ENCODE results near the gene GIMD1.

Gene GIMD1

DNA sequence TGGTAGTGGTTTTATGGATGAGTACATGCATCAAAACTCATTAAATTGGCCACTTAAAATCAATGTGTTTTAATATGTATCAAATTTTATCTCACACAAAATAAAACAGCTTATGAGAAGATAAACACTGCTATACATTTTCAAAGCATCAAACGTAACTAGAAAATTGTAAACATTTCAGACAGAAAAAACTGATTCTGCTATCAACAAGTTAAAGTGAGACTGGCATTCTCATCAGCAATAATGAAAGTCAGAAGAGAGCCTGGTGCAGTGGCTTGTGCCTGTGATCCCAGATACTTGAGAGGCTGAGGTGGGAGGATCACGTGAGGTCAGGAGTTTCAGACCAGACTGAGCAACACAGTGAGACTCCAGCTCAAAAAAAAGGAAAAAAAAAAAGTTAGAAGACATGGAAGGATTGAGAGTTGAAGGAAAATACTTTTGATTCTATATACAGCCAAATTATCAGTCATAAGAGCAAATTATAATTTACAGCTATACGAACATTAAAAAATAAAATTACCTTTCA, 55.5 kb downstream of the GIMD1 start:
- no peak for DNase-seq

DNA sequence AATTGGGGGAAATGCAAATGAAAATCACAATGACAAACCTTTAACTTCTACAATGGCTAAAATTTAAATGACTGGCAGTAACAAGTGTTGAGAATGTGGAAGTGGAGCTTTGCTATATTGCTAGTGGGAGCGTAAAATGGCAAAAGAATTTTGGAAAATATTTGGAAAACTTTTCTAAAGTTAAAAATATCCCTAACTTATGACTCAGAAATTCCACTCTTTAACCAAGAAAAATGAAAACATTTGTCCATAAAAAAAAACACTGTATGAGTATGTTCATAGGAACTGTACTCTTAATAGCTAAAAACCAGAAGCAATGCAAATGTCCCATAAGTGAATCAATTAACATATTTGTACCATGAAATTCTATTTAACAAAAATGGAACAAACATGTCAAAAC, 56.2 kb downstream of the GIMD1 start:
- DNase-seq = no peak

Measured in stimulated activated naive CD4-positive, alpha-beta T cell (primary cell).